IPS-18a (cell line): ENCODE measurements around the gene FA2H.

Experiments
- H3K27ac ChIP-seq: one replicate; pipeline ENCODE4 v1.5.1; 2013; ENCODE audit warnings: low read length
- H3K27me3 ChIP-seq: one replicate; pipeline ENCODE4 v1.6.1; 2013; ENCODE audit warnings: mild to moderate bottlenecking, low read length; ENCODE audit not compliant: control insufficient read depth, insufficient read depth
- H3K36me3 ChIP-seq: one replicate; pipeline ENCODE4 v1.6.1; 2013; ENCODE audit warnings: low read depth, low read length; ENCODE audit not compliant: control insufficient read depth
- H3K4me1 ChIP-seq: one replicate; pipeline ENCODE4 v1.6.1; 2013; ENCODE audit warnings: low read depth, low read length; ENCODE audit not compliant: control insufficient read depth
- H3K4me3 ChIP-seq: one replicate; pipeline ENCODE4 v1.5.1; 2013; ENCODE audit warnings: low read length
- H3K9ac ChIP-seq: one replicate; pipeline ENCODE4 v1.6.1; 2013; ENCODE audit warnings: mild to moderate bottlenecking, low read length, moderate library complexity
- H3K9me3 ChIP-seq: one replicate; pipeline ENCODE4 v1.6.1; 2013; ENCODE audit warnings: low read depth, low read length; ENCODE audit not compliant: control insufficient read depth

Gene FA2H

GRCh38 chr16:74717367-74717766 lies 57.3 kb downstream of the FA2H start:
- no peak overlapping the region for H3K27ac ChIP-seq
- H3K9me3 ChIP-seq: no peaks in the 10 kb centered on the region
- H3K27me3 ChIP-seq: no peaks in the 10 kb centered on the region
- H3K9ac ChIP-seq: no peak overlapping the region
- no peaks in the 10 kb centered on the region for H3K4me1 ChIP-seq
- no peak overlapping the region for H3K4me3 ChIP-seq
- H3K36me3 ChIP-seq: no peaks in the 10 kb centered on the region

GRCh38 chr16:74716355-74716754 lies 58.3 kb downstream of the FA2H start:
- no peak overlapping the region for H3K4me3 ChIP-seq
- no peak overlapping the region for H3K9ac ChIP-seq
- no peak overlapping the region for H3K27ac ChIP-seq
- H3K4me1 ChIP-seq: no peaks in the 10 kb centered on the region
- no peaks in the 10 kb centered on the region for H3K9me3 ChIP-seq
- H3K27me3 ChIP-seq: no peaks in the 10 kb centered on the region
- H3K36me3 ChIP-seq: no peaks in the 10 kb centered on the region

GRCh38 chr16:74713876-74714275 lies 60.7 kb downstream of the FA2H start:
- no peaks in the 10 kb centered on the region for H3K4me1 ChIP-seq
- no peak overlapping the region for H3K27ac ChIP-seq
- H3K9ac ChIP-seq: no peak overlapping the region
- H3K9me3 ChIP-seq: no peaks in the 10 kb centered on the region
- H3K27me3 ChIP-seq: no peaks in the 10 kb centered on the region
- H3K4me3 ChIP-seq: no peak overlapping the region
- no peaks in the 10 kb centered on the region for H3K36me3 ChIP-seq

- Histone ChIP-seq H3K36me3 (no peaks in the 10 kb centered on the region), H3K27me3 (no peaks in the 10 kb centered on the region), H3K4me1 (no peaks in the 10 kb centered on the region), H3K27ac (no peak overlapping the region), H3K9me3 (no peaks in the 10 kb centered on the region), H3K4me3 (no peak overlapping the region), H3K9ac (no peak overlapping the region)
Observed at GRCh38 chr16:74713325-74713724, 61.3 kb downstream of the FA2H start.

GRCh38 chr16:74711938-74712337 lies 62.7 kb downstream of the FA2H start:
- Histone ChIP-seq H3K27me3 (no peaks in the 10 kb centered on the region), H3K9me3 (no peaks in the 10 kb centered on the region), H3K4me1 (no peaks in the 10 kb centered on the region), H3K4me3 (no peak overlapping the region), H3K27ac (no peak overlapping the region), H3K9ac (no peak overlapping the region), H3K36me3 (no peaks in the 10 kb centered on the region)

- no peaks in the 10 kb centered on the region for H3K4me1 ChIP-seq
- H3K36me3 ChIP-seq: no peaks in the 10 kb centered on the region
- H3K27me3 ChIP-seq: no peaks in the 10 kb centered on the region
- H3K9me3 ChIP-seq: no peaks in the 10 kb centered on the region
- H3K9ac ChIP-seq: no peak overlapping the region
- H3K4me3 ChIP-seq: no peak overlapping the region
- H3K27ac ChIP-seq: no peak overlapping the region
Observed at GRCh38 chr16:74710401-74710800, 64.2 kb downstream of the FA2H start.

GRCh38 chr16:74709441-74709877 lies 65.2 kb downstream of the FA2H start:
- Histone ChIP-seq H3K27ac (no peak overlapping the region), H3K4me3 (no peak overlapping the region), H3K9ac (no peak overlapping the region), H3K4me1 (no peaks in the 10 kb centered on the region), H3K27me3 (no peaks in the 10 kb centered on the region), H3K36me3 (no peaks in the 10 kb centered on the region), H3K9me3 (no peaks in the 10 kb centered on the region)

GRCh38 chr16:74700438-74701225 lies 74.0 kb downstream of the FA2H start, which contains the start of gene MLKL:
Gene MLKL (minus strand): TSS chr16:74700862. CDS start chr16:74695757, 5,105 bp downstream.
- H3K36me3 ChIP-seq: no peaks in the 10 kb centered on the region
- H3K4me3 ChIP-seq: no peak within 1 kb of the TSS
- no peak within 1 kb of the TSS for H3K9ac ChIP-seq
- no peak within 1 kb of the TSS for H3K27ac ChIP-seq
- peaks cover 3% of the 10 kb centered on the region for H3K4me1 ChIP-seq
- no peaks in the 10 kb centered on the region for H3K27me3 ChIP-seq
- H3K9me3 ChIP-seq: no peaks in the 10 kb centered on the region

GRCh38 chr16:74700116-74700437 lies 74.5 kb downstream of the FA2H start:
- H3K36me3 ChIP-seq: no peaks in the 10 kb centered on the region
- no peak overlapping the region for H3K27ac ChIP-seq
- no peak overlapping the region for H3K4me3 ChIP-seq
- H3K27me3 ChIP-seq: no peaks in the 10 kb centered on the region
- H3K4me1 ChIP-seq: peaks cover 3% of the 10 kb centered on the region
- no peak overlapping the region for H3K9ac ChIP-seq
- H3K9me3 ChIP-seq: no peaks in the 10 kb centered on the region

- Histone ChIP-seq H3K36me3 (no peaks in the 10 kb centered on the region), H3K27me3 (no peaks in the 10 kb centered on the region), H3K27ac (no peak overlapping the region), H3K4me1 (peaks cover 3% of the 10 kb centered on the region), H3K9ac (no peak overlapping the region), H3K9me3 (no peaks in the 10 kb centered on the region), H3K4me3 (no peak overlapping the region)
Observed at GRCh38 chr16:74699666-74700065, 75.0 kb downstream of the FA2H start.

- Histone ChIP-seq H3K9me3 (no peaks in the 10 kb centered on the region), H3K27me3 (no peaks in the 10 kb centered on the region), H3K27ac (no peak overlapping the region), H3K4me1 (peaks cover 3% of the 10 kb centered on the region), H3K36me3 (no peaks in the 10 kb centered on the region), H3K4me3 (no peak overlapping the region), H3K9ac (no peak overlapping the region)
Observed at GRCh38 chr16:74698222-74698621, 76.4 kb downstream of the FA2H start.
